ENCODE data around the gene EIF1AD. TPM values are rescaled to one million over a fixed set of nuclear protein-coding genes. Genes with fewer than 3 reads are reported as not detected.
"Not testable (repeated sequence)": the region's sequence is repeated elsewhere in the genome, so short reads cannot be mapped to it uniquely, and the experiment has no call there.

Gene EIF1AD
- polyA plus RNA-seq, 4 donors = 14.8 to 34.9 (median 19.8) TPM

- H3K27ac ChIP-seq (ENCODE audit: low read depth in 1 of 3, low read length in 2 of 3) = no peak overlapping the region
- no peak overlapping the region for H3K4me3 ChIP-seq (ENCODE audit: low read depth in 1 of 3, low read length in 3 of 3)
- H3K4me1 ChIP-seq (ENCODE audit: control insufficient read depth in 3 of 3, insufficient read depth in 2 of 3, low read depth in 1 of 3, low read length in 2 of 3) = no peaks in the 10 kb centered on the region
- no peaks in the 10 kb centered on the region for H3K36me3 ChIP-seq (ENCODE audit: control insufficient read depth in 3 of 3, insufficient read depth in 2 of 3, low read depth in 1 of 3, low read length in 3 of 3)
- H3K27me3 ChIP-seq (ENCODE audit: control insufficient read depth in 3 of 3, insufficient read depth in 3 of 3, low read length in 3 of 3) = no peaks in the 10 kb centered on the region
- DNase-seq (no peak), FAIRE-seq (no peak)
- peaks cover 0 to 11% of the 10 kb centered on the region in 2 donors for H3K9me3 ChIP-seq (ENCODE audit: control insufficient read depth in 2 of 2, insufficient read depth in 1 of 2, low read depth in 1 of 2, low read length in 1 of 2)
- 76 to 82% (median 79%) methylated on average over 8 of the region's 8 CpGs for WGBS, 3 donors
These were observed 31.2 kb upstream of the EIF1AD start for GRCh38 chr11:66032957-66033735.

GRCh38 chr11:66026017-66026529 lies 24.1 kb upstream of the EIF1AD start, which contains the start of gene CATSPER1:
Gene CATSPER1, minus strand, starts transcription at chr11:66026479. Its CDS starts 100 bp downstream, at chr11:66026379.
- Histone ChIP-seq H3K27me3 (ENCODE audit: control insufficient read depth in 3 of 3, insufficient read depth in 3 of 3, low read length in 3 of 3) (peaks cover 0 to 15% (median 0%) of the 10 kb centered on the region in 3 donors), H3K4me3 (ENCODE audit: low read depth in 1 of 3, low read length in 3 of 3) (no peak within 1 kb of the TSS), H3K36me3 (ENCODE audit: control insufficient read depth in 3 of 3, insufficient read depth in 2 of 3, low read depth in 1 of 3, low read length in 3 of 3) (no peaks in the 10 kb centered on the region), H3K27ac (ENCODE audit: low read depth in 1 of 3, low read length in 2 of 3) (no peak within 1 kb of the TSS), H3K9me3 (ENCODE audit: control insufficient read depth in 2 of 2, insufficient read depth in 1 of 2, low read depth in 1 of 2, low read length in 1 of 2) (no peaks in the 10 kb centered on the region), H3K4me1 (ENCODE audit: control insufficient read depth in 3 of 3, insufficient read depth in 2 of 3, low read depth in 1 of 3, low read length in 2 of 3) (no peaks in the 10 kb centered on the region)
- 85 to 89% (median 87%) methylated on average over 18 of the region's 18 CpGs for WGBS, 3 donors
- DNase-seq (no peak), FAIRE-seq (no peak)

- not testable (repeated sequence) for FAIRE-seq; H3K27ac ChIP-seq (ENCODE audit: low read depth in 1 of 3, low read length in 2 of 3); H3K36me3 ChIP-seq (ENCODE audit: control insufficient read depth in 3 of 3, insufficient read depth in 2 of 3, low read depth in 1 of 3, low read length in 3 of 3); DNase-seq; H3K4me3 ChIP-seq (ENCODE audit: low read depth in 1 of 3, low read length in 3 of 3); H3K9me3 ChIP-seq (ENCODE audit: control insufficient read depth in 2 of 2, insufficient read depth in 1 of 2, low read depth in 1 of 2, low read length in 1 of 2); H3K4me1 ChIP-seq (ENCODE audit: control insufficient read depth in 3 of 3, insufficient read depth in 2 of 3, low read depth in 1 of 3, low read length in 2 of 3)
- H3K27me3 ChIP-seq (ENCODE audit: control insufficient read depth in 3 of 3, insufficient read depth in 3 of 3, low read length in 3 of 3) = peaks cover 0 to 15% (median 0%) of the 10 kb centered on the region in 3 donors
- 48 to 84% (median 57%) methylated on average over 4 to 5 of the region's 5 CpGs for WGBS, 3 donors
These were observed 21.2 kb upstream of the EIF1AD start for GRCh38 chr11:66023186-66023440.

- no peaks in the 10 kb centered on the region for H3K4me1 ChIP-seq (ENCODE audit: control insufficient read depth in 3 of 3, insufficient read depth in 2 of 3, low read depth in 1 of 3, low read length in 2 of 3)
- FAIRE-seq = no peak
- H3K27ac ChIP-seq (ENCODE audit: low read depth in 1 of 3, low read length in 2 of 3) = no peak overlapping the region
- no peaks in the 10 kb centered on the region for H3K9me3 ChIP-seq (ENCODE audit: control insufficient read depth in 2 of 2, insufficient read depth in 1 of 2, low read depth in 1 of 2, low read length in 1 of 2)
- 15 to 20% (median 19%) methylated on average over 46 of the region's 46 CpGs for WGBS, 3 donors
- no peaks in the 10 kb centered on the region for H3K36me3 ChIP-seq (ENCODE audit: control insufficient read depth in 3 of 3, insufficient read depth in 2 of 3, low read depth in 1 of 3, low read length in 3 of 3)
- peak; percentile 47 to 78 for DNase-seq
- no peak overlapping the region for H3K4me3 ChIP-seq (ENCODE audit: low read depth in 1 of 3, low read length in 3 of 3)
- H3K27me3 ChIP-seq (ENCODE audit: control insufficient read depth in 3 of 3, insufficient read depth in 3 of 3, low read length in 3 of 3) = peaks cover 0 to 15% (median 0%) of the 10 kb centered on the region in 3 donors
These were observed 20.6 kb upstream of the EIF1AD start for GRCh38 chr11:66022401-66023185.

- Histone ChIP-seq H3K9me3 (ENCODE audit: control insufficient read depth in 2 of 2, insufficient read depth in 1 of 2, low read depth in 1 of 2, low read length in 1 of 2) (no peaks in the 10 kb centered on the region), H3K27ac (ENCODE audit: low read depth in 1 of 3, low read length in 2 of 3) (no peak overlapping the region), H3K27me3 (ENCODE audit: control insufficient read depth in 3 of 3, insufficient read depth in 3 of 3, low read length in 3 of 3) (peaks cover 0 to 15% (median 0%) of the 10 kb centered on the region in 3 donors), H3K4me1 (ENCODE audit: control insufficient read depth in 3 of 3, insufficient read depth in 2 of 3, low read depth in 1 of 3, low read length in 2 of 3) (no peaks in the 10 kb centered on the region), H3K36me3 (ENCODE audit: control insufficient read depth in 3 of 3, insufficient read depth in 2 of 3, low read depth in 1 of 3, low read length in 3 of 3) (no peaks in the 10 kb centered on the region), H3K4me3 (ENCODE audit: low read depth in 1 of 3, low read length in 3 of 3) (no peak overlapping the region)
- 78 to 82% (median 80%) methylated on average over 21 to 25 of the region's 25 CpGs for WGBS, 3 donors
- DNase-seq (no peak), FAIRE-seq (no peak)
These were observed 18.8 kb upstream of the EIF1AD start for GRCh38 chr11:66020618-66021357.

- no peak overlapping the region for H3K27ac ChIP-seq (ENCODE audit: low read depth in 1 of 3, low read length in 2 of 3)
- WGBS, 3 donors = 61 to 75% (median 67%) methylated on average over 7 to 8 of the region's 8 CpGs
- no peaks in the 10 kb centered on the region for H3K9me3 ChIP-seq (ENCODE audit: control insufficient read depth in 2 of 2, insufficient read depth in 1 of 2, low read depth in 1 of 2, low read length in 1 of 2)
- no peaks in the 10 kb centered on the region for H3K4me1 ChIP-seq (ENCODE audit: control insufficient read depth in 3 of 3, insufficient read depth in 2 of 3, low read depth in 1 of 3, low read length in 2 of 3)
- DNase-seq (no peak), FAIRE-seq (no peak)
- peaks cover 0 to 15% (median 0%) of the 10 kb centered on the region in 3 donors for H3K27me3 ChIP-seq (ENCODE audit: control insufficient read depth in 3 of 3, insufficient read depth in 3 of 3, low read length in 3 of 3)
- no peak overlapping the region for H3K4me3 ChIP-seq (ENCODE audit: low read depth in 1 of 3, low read length in 3 of 3)
- no peaks in the 10 kb centered on the region for H3K36me3 ChIP-seq (ENCODE audit: control insufficient read depth in 3 of 3, insufficient read depth in 2 of 3, low read depth in 1 of 3, low read length in 3 of 3)
These were observed 18.3 kb upstream of the EIF1AD start for GRCh38 chr11:66020212-66020611.

GRCh38 chr11:66017321-66017720 lies 15.4 kb upstream of the EIF1AD start:
- DNase-seq (no peak), FAIRE-seq (no peak)
- H3K9me3 ChIP-seq (ENCODE audit: control insufficient read depth in 2 of 2, insufficient read depth in 1 of 2, low read depth in 1 of 2, low read length in 1 of 2) = no peaks in the 10 kb centered on the region
- no peak overlapping the region for H3K4me3 ChIP-seq (ENCODE audit: low read depth in 1 of 3, low read length in 3 of 3)
- peaks cover 0 to 19% (median 9%) of the 10 kb centered on the region in 3 donors for H3K27me3 ChIP-seq (ENCODE audit: control insufficient read depth in 3 of 3, insufficient read depth in 3 of 3, low read length in 3 of 3)
- H3K4me1 ChIP-seq (ENCODE audit: control insufficient read depth in 3 of 3, insufficient read depth in 2 of 3, low read depth in 1 of 3, low read length in 2 of 3) = no peaks in the 10 kb centered on the region
- no peak overlapping the region for H3K27ac ChIP-seq (ENCODE audit: low read depth in 1 of 3, low read length in 2 of 3)
- 58 to 82% (median 71%) methylated on average over 4 of the region's 4 CpGs for WGBS, 3 donors
- H3K36me3 ChIP-seq (ENCODE audit: control insufficient read depth in 3 of 3, insufficient read depth in 2 of 3, low read depth in 1 of 3, low read length in 3 of 3) = no peaks in the 10 kb centered on the region

- FAIRE-seq = no peak
- Histone ChIP-seq H3K36me3 (ENCODE audit: control insufficient read depth in 3 of 3, insufficient read depth in 2 of 3, low read depth in 1 of 3, low read length in 3 of 3) (no peaks in the 10 kb centered on the region), H3K4me3 (ENCODE audit: low read depth in 1 of 3, low read length in 3 of 3) (no peak overlapping the region), H3K27ac (ENCODE audit: low read depth in 1 of 3, low read length in 2 of 3) (no peak overlapping the region), H3K4me1 (ENCODE audit: control insufficient read depth in 3 of 3, insufficient read depth in 2 of 3, low read depth in 1 of 3, low read length in 2 of 3) (peaks cover 0 to 2% (median 0%) of the 10 kb centered on the region in 3 donors), H3K27me3 (ENCODE audit: control insufficient read depth in 3 of 3, insufficient read depth in 3 of 3, low read length in 3 of 3) (peaks cover 0 to 24% (median 12%) of the 10 kb centered on the region in 3 donors), H3K9me3 (ENCODE audit: control insufficient read depth in 2 of 2, insufficient read depth in 1 of 2, low read depth in 1 of 2, low read length in 1 of 2) (no peaks in the 10 kb centered on the region)
- WGBS, 3 donors = 83 to 85% (median 84%) methylated on average over 10 of the region's 10 CpGs
- DNase-seq = no peak
These were observed 14.8 kb upstream of the EIF1AD start for GRCh38 chr11:66016793-66017177.

Measured in small intestine (tissue), 7 donors.